Measurements from ENCODE around the gene TULP4.
A peak's percentile ranks its signal among the peaks of the same experiment; 100 is the strongest.
"Not testable (repeated sequence)": the region's sequence is repeated elsewhere in the genome, so short reads cannot be mapped to it uniquely, and the experiment has no call there.

The TULP4 gene

DNA sequence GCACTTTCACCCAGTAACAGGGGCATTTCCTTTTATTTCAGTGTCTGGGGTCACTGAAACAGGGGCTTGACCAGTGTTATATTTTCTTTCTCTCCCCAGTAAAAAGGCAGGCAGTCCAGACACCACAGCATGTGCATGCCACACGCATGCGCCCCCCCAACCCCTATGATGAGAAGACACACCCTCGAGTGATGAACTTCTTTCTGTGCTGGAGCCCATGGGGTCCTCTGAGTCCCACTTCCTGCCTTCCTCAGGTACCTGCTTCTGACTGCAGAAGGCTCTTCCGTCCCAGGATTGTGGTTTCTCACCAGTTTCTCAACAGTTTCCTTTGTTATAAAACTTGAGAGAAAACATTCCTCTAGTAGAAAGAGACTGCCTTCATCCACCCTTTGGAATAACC lies 201.9 kb downstream of the TULP4 start:
- DNase-seq, result no peak

DNA sequence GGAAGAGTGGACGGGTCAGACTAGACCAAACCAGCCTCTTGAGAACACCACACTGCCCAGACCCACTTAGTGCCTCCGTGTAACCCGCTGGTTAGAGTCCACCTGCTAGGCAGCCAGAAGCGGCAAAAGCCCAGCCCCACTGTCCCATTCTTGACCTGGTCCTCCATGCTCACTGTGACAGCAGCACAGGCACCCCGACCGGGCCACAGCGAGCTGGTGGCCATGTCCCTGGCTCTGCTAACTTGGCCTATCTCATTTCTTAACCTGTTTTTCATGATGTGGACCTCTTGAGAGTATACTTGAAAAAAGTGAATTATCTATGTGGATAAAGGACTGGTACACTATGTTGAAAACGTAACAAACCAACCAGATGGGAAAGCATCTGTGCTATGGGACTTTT lies 202.7 kb downstream of the TULP4 start:
- DNase-seq, result no peak

DNA sequence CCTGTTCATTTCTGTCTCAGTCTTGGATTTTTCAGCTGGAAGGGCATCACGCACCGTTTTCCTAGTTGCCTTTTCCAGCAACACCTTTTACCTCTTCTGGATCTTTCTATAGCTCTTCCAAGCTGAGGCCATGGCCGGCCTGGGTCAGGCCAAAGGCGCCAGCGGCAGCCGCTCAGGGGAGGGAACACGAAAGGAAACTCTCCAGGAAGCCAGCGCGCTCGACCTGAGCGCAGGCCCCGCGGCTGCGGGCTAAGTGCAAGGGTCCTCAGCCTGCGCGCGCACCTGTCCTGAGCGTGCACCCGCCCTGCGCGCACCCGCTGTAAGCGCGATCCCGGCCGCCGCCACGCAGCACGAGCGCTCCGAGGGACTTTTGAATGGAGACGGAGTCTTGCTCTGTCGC lies 203.8 kb downstream of the TULP4 start:
- no peak for DNase-seq

DNA sequence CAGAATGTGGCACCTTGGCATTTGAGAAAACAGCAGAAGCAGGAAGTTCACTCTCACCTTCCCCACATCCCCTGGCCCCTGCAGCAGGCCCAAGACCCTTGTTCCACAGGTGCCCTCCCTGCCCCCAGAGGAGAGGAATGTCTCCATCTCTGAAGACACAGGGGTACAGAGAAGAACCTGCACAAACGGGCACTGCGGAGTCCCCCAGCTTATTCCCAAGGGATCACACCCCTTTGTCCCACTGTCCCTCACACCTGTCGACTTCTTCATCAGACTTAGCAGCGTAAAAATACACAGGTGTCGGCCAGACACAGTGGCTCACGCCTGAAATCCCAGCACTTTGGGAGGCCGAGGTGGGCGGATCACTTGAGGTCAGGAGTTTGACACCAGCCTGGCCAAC lies 204.8 kb downstream of the TULP4 start:
- no peak for DNase-seq

DNA sequence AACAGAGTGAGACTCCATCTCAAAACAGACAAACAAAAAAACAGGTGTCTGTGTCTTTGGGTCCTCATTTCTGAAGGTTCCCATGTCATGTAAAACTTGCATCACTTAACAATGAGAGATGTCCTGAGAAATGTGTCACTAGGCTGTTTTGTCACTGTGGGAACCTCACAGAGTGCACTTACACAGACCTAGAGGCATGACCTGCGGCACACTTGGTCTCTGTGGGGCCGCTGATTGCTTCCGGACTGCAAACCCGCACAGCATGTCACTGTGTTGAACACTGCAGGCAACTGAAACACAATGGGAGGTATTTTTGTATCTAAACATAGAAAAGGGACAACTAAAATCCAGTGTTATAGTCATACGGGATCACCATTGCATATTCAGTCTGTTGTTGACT lies 205.3 kb downstream of the TULP4 start:
- no peak for DNase-seq

DNA sequence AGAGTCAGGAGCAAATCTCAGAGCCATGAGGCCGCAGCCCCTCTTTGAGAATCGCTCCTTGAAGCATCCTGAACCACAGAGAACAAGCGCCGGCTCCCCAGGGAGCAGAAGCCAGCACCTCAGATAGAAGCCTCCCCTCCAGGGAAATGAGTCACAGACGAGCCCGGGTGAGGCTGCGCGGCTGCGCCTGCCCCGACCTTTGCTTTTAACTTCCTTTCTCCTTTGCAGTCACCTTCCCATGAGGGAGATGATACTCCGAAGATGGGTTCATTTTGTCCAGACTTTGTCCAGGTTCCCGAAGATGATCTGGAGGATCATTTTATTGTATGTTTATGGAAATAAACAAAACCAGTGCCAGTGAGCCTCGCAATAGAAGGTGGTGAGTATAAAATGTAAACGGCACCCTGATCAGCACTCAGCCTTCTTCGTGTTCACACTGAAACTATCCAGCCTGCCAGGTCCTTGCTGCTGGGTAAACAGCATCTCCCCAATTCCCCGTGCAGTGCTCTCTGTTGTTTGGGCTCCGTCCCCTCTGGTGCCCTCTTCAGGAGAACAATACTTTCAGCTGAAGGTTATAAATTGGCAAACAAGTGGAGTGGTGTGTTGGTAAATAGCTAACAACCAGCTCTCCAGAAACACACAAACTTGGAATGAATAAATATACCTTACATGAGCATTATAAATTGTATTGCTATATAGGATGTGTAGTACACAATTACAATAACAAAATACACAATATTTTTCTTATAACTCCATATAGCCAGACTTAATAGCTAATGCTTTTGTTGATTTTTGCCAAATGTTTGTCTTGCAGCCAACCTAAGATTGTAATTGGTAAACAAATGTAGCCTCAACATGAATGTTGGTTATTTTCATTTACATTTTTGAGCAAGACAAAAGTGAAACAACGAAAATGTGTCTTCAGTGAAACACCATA lies 206.2 kb downstream of the TULP4 start:
- DNase-seq, result peak; percentile 80

DNA sequence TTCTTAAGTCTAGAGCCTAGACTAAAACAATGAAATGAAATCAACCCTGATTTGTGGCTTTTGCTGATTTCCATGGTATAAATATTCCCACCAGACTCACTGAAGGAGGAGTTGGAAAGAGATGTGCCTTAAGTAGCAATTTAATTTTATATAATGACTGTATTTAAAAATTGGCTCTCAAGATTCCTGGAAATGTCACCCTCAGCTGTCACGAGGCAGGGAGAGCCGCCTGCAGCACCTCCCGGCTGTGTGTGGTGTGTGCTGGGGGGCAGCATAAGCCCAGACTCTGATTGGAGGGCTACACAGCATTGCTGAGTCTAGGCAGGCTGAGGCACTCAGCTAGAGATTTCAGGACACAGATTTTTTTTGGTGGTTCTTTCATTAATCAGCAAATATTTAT lies 207.0 kb downstream of the TULP4 start:
- no peak for DNase-seq

DNA sequence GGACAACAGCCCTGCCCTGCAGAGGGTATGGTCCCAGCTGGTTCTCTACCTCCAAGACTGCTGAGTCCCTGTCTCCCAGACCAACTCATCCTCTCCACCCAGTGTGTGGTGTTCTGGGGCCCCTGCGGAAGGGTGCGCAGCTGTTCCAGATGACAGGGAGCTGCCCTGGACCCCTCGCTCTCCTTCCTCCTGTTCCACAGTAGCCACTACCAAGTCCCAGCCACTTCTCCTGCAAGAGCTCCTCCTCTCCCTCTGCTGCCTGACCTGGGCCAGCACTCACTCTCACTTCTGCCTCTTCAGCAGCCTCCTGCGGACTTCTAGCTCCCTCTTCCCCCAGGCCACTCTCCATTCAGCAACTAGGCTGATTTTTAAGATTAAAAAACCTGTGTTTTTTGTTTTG lies 207.5 kb downstream of the TULP4 start:
- no peak for DNase-seq

DNA sequence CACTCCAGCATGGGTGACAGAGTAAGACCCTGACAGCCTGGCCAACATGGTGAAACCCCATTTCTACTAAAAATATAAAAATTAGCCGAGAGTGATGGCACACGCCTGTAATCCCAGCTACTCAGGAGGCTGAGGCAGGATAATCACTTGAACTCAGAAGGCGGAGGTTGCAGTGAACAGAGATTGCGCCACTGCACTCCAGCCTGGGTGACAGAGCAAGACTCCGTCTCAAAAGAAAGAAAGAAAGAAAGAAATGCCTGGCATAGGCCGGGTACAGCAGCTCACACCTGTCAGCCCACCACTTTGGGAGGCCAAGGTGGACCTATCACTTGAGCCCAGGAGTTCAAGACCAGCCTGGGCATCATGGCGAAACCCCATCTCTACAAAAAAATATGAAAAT lies 208.7 kb downstream of the TULP4 start:
- DNase-seq, result not testable (repeated sequence)

DNA sequence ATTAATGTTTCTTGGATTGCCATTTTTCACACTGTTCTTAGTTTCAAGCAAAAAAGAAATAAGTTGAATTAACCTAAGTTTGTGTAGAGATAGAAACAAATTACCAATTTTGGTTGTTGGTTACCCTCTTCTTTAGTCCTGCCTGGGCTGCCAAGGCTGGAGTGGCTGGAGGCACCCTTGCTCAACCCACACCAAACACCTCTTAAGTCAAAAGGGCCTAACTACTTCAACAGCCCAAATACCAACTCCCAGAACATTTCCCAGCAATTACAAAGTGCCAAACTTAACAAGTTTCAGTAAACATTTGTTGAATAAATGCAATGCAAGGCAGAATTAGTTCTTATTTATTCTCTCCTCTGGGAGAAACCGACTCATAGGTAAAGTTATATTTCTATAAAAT lies 209.5 kb downstream of the TULP4 start:
- no peak for DNase-seq

DNA sequence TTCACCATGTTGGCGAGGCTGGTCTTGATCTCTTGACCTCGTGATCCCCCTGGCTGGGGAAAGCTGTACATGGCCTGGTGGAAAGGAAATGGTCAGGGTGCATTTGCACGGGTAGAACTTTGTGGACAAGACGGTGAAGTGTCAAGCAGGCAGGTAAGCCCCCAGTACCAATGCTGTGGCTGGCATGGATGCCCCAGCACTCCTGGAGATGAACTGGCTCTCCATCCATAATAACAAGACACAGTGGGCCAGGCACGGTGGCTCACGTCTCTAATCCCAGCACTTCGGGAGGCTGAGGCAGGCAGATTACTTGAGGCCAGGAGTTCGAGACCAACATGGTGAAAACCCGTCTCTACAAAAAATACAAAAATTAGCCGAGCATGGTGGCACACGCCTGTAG lies 210.4 kb downstream of the TULP4 start:
- DNase-seq, result no peak

DNA sequence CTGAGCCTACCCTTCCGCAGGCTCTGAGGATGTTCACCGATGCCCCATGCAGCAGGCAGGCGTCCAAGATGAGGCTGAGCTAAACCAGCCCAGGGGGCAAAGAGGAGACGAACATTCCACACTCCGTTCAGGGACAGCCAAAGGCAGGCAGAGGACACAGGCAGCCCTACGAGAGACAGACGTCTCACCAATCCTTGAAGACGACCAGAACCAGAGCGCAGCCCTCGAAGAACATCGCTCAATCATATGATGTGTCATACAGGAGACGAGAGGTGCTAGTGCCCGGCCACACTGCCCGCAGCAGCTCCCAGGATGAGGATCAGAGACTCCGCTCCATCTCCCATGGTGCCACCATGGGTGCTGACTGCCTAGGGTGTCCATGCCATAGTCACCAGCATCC lies 212.0 kb downstream of the TULP4 start:
- no peak for DNase-seq

DNA sequence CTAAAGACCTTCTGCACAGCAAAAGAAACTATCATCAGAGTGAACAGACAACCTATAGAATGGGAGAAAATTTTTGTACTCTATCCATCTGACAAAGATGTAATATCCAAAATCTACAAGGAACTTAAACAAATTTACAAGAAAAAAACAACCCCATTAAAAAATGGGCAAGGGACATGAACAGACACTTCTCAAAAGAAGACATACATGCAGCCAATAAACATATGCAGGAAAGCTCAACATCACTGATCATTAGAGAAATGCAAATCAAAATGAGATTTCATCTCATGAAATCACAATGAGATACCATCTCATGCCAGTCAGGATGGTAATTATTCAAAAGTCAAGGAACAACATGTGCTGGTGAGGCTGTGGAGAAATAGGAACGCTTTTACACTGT lies 215.6 kb downstream of the TULP4 start:
- DNase-seq, result not testable (repeated sequence)

DNA sequence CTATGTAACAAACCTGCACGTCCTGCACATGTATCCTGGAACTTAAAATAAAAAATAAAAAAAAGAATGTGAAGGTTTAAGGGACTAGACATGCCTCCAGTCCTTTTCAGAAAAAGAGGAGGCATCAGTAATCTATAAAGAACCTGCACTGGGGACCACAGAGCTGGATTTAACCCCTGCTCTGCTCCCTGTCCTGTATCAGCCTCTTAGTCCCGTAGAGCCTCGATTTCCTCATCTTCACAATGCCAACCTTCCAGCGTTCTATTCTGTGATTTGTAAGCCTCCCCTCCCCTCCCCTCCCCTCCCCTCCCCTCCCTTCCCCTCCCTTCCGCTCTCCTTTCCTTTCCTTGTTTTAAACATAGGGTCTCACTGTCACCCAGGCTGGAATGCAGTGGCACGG lies 216.6 kb downstream of the TULP4 start:
- DNase-seq, result no peak

DNA sequence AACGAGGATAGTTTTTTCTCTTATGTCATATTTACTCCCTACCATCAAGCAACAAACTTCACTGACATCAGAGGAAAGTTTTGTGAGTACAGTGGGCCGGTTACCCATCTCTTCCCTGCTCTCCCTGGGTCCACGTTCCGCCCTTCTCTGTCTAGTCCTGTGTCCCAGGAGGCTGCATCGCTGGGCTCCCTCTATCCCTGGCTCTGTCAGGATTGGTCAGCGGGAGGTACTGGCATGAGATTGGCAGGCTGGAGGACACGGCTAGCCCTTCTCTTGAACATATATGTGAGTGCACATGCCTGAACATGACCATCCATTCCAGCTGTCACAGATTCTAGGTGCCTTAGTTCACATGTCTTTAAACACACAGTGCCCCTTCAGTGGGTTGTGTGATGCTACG lies 217.4 kb downstream of the TULP4 start:
- no peak for DNase-seq

DNA sequence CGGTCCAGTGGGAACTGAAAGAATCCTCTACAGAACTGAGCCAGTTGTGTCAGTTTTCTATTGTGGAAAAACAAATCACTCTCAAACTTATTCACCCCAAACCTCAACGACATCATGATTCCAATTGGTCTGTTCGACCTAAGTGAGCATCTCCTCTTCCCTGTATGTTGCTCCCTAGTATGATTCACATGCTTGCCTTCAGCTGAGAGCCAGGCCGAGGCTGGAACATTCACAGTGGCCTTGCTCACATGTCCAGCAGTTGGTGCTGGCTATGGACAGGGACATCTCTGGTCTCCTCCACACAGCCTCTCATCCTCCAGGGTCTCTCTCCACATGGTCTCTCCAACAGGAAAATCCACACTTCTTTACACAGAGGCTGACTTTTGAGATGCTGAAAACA lies 219.3 kb downstream of the TULP4 start:
- DNase-seq, result no peak

DNA sequence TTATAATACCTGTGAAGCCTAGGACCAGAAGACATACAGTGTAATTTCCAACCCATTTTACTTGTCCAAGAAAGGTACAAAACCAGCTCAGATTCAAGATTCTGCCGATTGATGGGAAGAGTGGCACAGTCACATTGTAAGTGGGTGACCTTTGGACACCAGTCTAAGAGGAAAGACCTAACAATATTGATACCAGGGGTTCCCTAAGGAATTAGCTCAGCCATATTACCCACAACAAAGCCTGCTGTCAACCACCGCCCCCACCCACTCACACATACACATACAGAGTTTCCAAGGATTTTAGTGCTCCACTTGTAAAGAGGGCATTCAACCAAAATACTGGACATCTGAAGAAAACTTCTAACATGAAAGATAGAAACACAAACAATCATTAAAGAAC lies 219.7 kb downstream of the TULP4 start:
- DNase-seq, result no peak

DNA sequence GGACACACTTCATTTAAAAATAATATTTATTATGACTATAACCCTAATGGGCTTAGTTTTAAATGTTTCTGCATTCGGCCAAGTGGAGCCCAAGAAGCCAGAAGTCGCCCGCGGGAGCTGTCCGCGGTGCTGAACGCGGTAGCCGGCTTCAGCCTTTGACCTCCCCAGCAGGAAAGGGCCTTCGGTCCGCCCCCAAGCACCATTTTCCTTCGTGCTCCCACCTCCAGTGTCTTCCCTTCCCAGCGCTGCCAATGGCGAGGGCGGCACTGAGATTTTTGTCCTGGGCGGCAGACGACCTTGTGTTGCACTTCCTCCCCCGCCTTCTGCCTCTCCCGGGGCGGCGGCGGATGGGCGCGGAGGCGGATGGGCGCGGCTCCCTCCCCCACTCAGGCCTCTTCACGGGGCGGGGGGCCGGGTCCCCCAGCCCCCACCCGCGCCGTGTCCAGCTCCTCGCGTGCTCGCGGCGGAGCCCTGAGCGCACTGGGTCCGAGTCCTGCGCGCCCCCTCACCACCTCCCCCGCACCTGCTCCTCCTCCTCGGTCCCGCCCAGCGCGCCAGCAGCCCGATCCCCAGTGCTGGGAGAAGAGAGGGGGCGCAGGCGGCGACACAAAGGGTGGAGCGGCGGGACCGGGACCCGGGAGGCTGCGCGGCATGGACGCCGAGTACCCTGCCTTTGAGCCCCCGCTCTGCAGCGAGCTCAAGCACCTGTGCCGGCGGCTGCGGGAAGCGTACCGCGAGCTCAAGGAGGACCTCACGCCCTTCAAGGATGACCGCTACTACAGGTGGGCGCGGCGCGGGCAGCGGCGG lies 224.0 kb downstream of the TULP4 start:
- DNase-seq, result peak; percentile 88

DNA sequence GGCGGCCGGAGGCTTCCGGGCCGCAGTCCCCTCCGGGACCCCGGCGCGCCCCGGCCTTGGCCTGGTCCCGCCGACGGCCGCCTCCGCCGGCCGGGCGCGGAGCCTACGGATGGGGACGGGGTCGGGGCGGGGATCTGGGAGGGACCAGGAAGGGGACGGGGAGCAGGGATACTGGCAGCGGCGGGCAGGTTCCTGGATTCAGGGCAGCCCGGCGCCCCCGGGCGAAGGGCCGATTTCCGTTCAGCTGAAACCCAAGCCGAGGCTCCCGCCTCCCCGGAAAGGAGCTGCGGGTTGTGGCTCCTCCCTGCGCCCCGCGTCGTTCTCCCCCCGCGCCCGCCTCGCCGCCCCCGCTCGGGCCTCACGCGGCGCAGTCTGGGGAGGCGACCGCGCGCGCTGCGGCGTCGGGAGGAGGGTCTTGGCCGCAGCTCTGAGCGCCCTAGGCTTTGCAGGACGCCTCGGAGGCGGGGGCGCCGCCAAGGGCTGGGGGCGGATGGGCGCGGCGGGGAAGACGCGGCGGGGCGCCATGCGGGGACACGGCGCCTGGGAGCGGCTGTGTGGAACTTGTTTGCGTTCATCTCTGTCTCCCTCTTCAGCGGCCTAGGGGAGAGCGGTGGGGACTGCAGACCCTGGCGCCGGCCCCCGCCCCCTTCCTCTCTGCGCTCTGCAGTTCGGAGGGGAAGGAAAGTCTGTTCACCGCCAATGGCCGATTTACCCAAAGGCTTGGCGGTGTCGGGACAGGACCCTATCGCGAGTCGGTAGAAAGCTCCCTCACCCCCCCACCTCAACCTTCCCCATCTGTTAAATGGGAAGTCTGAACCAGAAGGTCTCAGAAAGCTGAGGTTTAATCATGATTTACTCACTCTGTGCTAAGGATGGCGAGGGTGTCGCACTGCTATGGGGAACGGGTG lies 224.9 kb downstream of the TULP4 start:
- no peak for DNase-seq

DNA sequence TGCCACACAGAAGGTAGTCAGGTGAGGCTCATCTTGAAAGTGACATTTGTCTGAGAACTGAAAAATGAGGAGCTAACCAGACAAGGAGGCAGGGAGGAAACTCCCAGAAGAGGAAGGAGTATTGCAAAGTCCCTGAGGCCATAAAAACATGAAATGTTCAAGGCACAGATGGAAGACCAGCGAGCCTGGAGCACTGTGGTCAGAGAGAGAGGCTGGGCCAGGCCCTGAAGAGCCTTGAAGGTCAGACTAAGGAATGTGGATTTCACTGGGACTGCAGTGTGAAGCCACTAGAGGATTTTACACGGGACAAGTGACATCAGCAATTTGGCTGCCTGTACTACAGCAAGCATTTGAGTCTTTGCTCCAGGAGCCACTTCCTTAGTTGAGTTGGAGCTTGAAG lies 226.5 kb downstream of the TULP4 start:
- DNase-seq, result no peak

DNA sequence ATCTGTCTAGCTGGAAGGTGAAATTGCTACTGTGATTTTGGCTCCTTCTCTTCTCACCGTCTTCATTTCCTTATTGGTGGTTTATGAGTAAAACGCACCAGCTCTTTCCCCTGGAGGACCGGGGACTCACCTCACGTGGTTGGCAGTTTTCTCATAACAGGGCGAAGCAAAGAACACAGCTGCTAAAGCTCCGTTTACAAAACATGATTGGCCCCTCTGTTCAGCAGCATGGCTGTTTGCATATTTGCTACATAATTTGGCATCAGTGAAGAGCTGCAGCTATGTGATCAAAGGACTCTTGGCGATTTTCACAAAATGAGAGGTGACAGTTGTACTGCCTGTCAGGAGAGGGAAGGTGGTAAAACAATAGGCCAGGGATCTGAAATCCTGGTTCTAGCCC lies 227.1 kb downstream of the TULP4 start:
- no peak for DNase-seq

DNA sequence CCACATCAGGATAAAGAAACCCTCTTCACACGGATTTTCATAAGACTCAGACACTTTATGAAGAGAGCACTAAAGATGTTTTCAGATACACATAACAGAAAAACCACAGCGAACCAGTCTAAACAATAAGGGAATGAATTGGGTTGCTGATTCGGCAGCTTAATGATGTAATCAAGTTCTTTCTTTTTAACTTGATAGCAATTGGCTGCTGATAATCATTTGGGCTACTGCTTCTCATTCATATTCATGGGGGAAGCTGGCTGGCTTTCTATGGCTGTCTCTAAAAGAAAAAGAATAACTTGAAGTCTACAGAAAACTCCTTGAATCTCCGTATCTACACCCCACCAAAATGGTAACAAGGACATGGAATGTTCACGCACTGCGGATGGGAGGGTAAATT lies 227.6 kb downstream of the TULP4 start:
- no peak for DNase-seq

DNA sequence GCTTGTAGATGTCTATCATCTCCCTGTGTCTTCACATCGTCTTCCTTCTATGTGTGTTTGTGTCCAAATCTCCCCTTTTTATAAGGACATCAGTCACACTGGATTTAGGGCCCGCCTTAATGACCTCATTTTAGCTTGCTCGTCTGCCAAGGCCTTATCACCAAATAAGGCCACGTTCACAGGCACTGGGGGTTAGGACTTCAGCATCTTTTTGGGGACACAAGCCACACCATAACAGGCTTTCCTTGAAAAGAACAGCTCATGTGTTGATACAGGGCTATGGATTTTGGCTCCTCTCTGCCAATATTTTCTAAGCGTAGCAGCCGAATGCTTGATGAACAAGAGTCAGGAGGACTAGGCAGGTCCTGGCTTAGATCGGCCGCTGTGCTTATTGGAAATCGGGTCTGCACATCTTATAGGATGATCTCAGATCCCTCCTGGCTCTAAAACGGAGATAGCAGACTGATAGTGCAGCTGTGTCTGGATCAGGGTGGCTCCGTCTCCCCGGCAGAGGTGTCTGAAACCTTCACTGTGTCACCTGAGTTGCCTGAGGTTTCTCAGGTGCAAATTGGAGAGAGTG lies 231.4 kb downstream of the TULP4 start:
- DNase-seq, result peak; percentile 16
